Nephron progenitor cell (in vitro differentiated cells): ENCODE measurements around the gene DNASE2B.

Experiments used
- DNase-seq: peaks from one replicate; pipeline ENCODE4 v3.0.0; 2021
- H3K27ac Mint-ChIP-seq: 2 replicates; pipeline ENCODE4 v1.8.0; 2021; ENCODE audit warnings: mild to moderate bottlenecking, moderate library complexity, mixed read lengths
- H3K27me3 Mint-ChIP-seq: 2 replicates; pipeline ENCODE4 v1.8.0; 2021; ENCODE audit warnings: mild to moderate bottlenecking, low read depth, mixed read lengths; ENCODE audit not compliant: poor library complexity
- H3K36me3 Mint-ChIP-seq: 2 replicates; pipeline ENCODE4 v1.8.0; 2021; ENCODE audit warnings: low read depth, mixed read lengths
- H3K4me1 Mint-ChIP-seq: 2 replicates; pipeline ENCODE4 v1.8.0; 2021; ENCODE audit warnings: mixed read lengths
- H3K4me3 Mint-ChIP-seq: 2 replicates; pipeline ENCODE4 v1.8.0; 2021; ENCODE audit warnings: mild to moderate bottlenecking, moderate library complexity, mixed read lengths
- H3K9me3 Mint-ChIP-seq: 2 replicates; pipeline ENCODE4 v1.8.0; 2021; ENCODE audit warnings: mild to moderate bottlenecking, moderate library complexity, mixed read lengths
- TF ChIP-seq, protein P1 (sequence below): fragments of 200-600 bp; sonication (generic); IDR thresholded peaks from 2 replicates; pipeline ENCODE4 v1.5.0; 2021; ENCODE audit warnings: antibody characterized with exemption

The DNASE2B gene, protein sequence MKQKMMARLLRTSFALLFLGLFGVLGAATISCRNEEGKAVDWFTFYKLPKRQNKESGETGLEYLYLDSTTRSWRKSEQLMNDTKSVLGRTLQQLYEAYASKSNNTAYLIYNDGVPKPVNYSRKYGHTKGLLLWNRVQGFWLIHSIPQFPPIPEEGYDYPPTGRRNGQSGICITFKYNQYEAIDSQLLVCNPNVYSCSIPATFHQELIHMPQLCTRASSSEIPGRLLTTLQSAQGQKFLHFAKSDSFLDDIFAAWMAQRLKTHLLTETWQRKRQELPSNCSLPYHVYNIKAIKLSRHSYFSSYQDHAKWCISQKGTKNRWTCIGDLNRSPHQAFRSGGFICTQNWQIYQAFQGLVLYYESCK

GRCh38 chr1:84398175-84399155 lies at the start of gene DNASE2B:
Gene DNASE2B (plus strand): TSS chr1:84398484. CDS start chr1:84398565, 81 bp downstream.
- H3K4me1 Mint-ChIP-seq, result peaks cover 6% of the 10 kb centered on the region
- no peaks in the 10 kb centered on the region for H3K27me3 Mint-ChIP-seq
- H3K36me3 Mint-ChIP-seq, result no peaks in the 10 kb centered on the region
- H3K27ac Mint-ChIP-seq, result peak within 1 kb of the TSS; percentile 24
- TF ChIP-seq, protein P1, sequence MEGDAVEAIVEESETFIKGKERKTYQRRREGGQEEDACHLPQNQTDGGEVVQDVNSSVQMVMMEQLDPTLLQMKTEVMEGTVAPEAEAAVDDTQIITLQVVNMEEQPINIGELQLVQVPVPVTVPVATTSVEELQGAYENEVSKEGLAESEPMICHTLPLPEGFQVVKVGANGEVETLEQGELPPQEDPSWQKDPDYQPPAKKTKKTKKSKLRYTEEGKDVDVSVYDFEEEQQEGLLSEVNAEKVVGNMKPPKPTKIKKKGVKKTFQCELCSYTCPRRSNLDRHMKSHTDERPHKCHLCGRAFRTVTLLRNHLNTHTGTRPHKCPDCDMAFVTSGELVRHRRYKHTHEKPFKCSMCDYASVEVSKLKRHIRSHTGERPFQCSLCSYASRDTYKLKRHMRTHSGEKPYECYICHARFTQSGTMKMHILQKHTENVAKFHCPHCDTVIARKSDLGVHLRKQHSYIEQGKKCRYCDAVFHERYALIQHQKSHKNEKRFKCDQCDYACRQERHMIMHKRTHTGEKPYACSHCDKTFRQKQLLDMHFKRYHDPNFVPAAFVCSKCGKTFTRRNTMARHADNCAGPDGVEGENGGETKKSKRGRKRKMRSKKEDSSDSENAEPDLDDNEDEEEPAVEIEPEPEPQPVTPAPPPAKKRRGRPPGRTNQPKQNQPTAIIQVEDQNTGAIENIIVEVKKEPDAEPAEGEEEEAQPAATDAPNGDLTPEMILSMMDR, result no peak
- H3K9me3 Mint-ChIP-seq, result no peaks in the 10 kb centered on the region
- H3K4me3 Mint-ChIP-seq, result no peak within 1 kb of the TSS
- no peak for DNase-seq

GRCh38 chr1:84348759-84349158 lies 49.5 kb upstream of the DNASE2B start:
- H3K36me3 Mint-ChIP-seq, result no peaks in the 10 kb centered on the region
- DNase-seq, result no peak

GRCh38 chr1:84350104-84350503 lies 48.2 kb upstream of the DNASE2B start:
- H3K27me3 Mint-ChIP-seq, result peaks cover 3% of the 10 kb centered on the region
- no peaks in the 10 kb centered on the region for H3K9me3 Mint-ChIP-seq
- peaks cover 40% of the 10 kb centered on the region for H3K4me1 Mint-ChIP-seq
- TF ChIP-seq, protein P1, result no peak
- H3K4me3 Mint-ChIP-seq, result no peak overlapping the region
- DNase-seq, result no peak
- H3K27ac Mint-ChIP-seq, result no peak overlapping the region
- H3K36me3 Mint-ChIP-seq, result no peaks in the 10 kb centered on the region

More at GRCh38 chr1:84348759-84349158, 49.5 kb upstream of the DNASE2B start:
- TF ChIP-seq, protein P1, result no peak
- H3K4me1 Mint-ChIP-seq, result peaks cover 37% of the 10 kb centered on the region
- H3K9me3 Mint-ChIP-seq, result no peaks in the 10 kb centered on the region
- H3K27ac Mint-ChIP-seq, result no peak overlapping the region
- H3K27me3 Mint-ChIP-seq, result peaks cover 3% of the 10 kb centered on the region
- H3K4me3 Mint-ChIP-seq, result no peak overlapping the region

- H3K4me1 Mint-ChIP-seq, result peaks cover 40% of the 10 kb centered on the region
- TF ChIP-seq, protein P1, result no peak
- H3K27ac Mint-ChIP-seq, result no peak overlapping the region
- H3K4me3 Mint-ChIP-seq, result no peak overlapping the region
- peaks cover 3% of the 10 kb centered on the region for H3K27me3 Mint-ChIP-seq
- no peak for DNase-seq
- H3K9me3 Mint-ChIP-seq, result no peaks in the 10 kb centered on the region
- no peaks in the 10 kb centered on the region for H3K36me3 Mint-ChIP-seq
Observed at GRCh38 chr1:84350550-84350949, 47.7 kb upstream of the DNASE2B start.

- TF ChIP-seq, protein P1, result no peak
- no peak for DNase-seq
- no peaks in the 10 kb centered on the region for H3K9me3 Mint-ChIP-seq
- H3K27ac Mint-ChIP-seq, result no peak overlapping the region
- H3K36me3 Mint-ChIP-seq, result no peaks in the 10 kb centered on the region
- no peaks in the 10 kb centered on the region for H3K27me3 Mint-ChIP-seq
- peaks cover 35% of the 10 kb centered on the region for H3K4me1 Mint-ChIP-seq
- H3K4me3 Mint-ChIP-seq, result no peak overlapping the region
Observed at GRCh38 chr1:84352298-84353106, 45.8 kb upstream of the DNASE2B start.
